Suprapubic skin (tissue), 4 donors: ENCODE data around the gene IST1.

Experiments used
- CTCF ChIP-seq, 2 donors: fragments of 200-600 bp in 1 of 2; fragments of 450-650 bp in 1 of 2; sonication (generic) in 1 of 2; IDR thresholded peaks; one replicate each; pipeline ENCODE4 v1.5.1; 2016 to 2019; ENCODE audit warnings: antibody characterized with exemption in 2 of 2, mild to moderate bottlenecking in 1 of 2, moderate library complexity in 1 of 2
- POLR2A ChIP-seq, 2 donors: fragments of 450-650 bp; IDR thresholded peaks; one replicate each; pipeline ENCODE4 v1.6.1; 2017; ENCODE audit warnings: antibody characterized with exemption in 2 of 2, mild to moderate bottlenecking in 2 of 2, moderate library complexity in 2 of 2
- POLR2AphosphoS5 ChIP-seq, 3 donors: sonication (generic); formaldehyde crosslinking; IDR thresholded peaks; one replicate each; pipeline ENCODE4 v1.6.1; 2017; ENCODE audit warnings: antibody characterized with exemption in 3 of 3

GRCh38 chr16:71966932-71967331, 71.6 kb downstream of the IST1 start:
- TF ChIP-seq CTCF (IDR thresholded peaks at IDR 0.05) (no peak), POLR2AphosphoS5 (IDR thresholded peaks at IDR 0.05) (no peak), POLR2A (IDR thresholded peaks at IDR 0.05) (no peak)
